HepG2 (cell line): Measurements from ENCODE around the gene PMEL. TPM values are rescaled to one million over a fixed set of nuclear protein-coding genes. Genes with fewer than 3 reads are reported as not detected.

Experiments used
- ETV6 ChIP-seq: sonication (generic); formaldehyde crosslinking; conservative IDR thresholded peaks from 2 replicates; pipeline ENCODE4 v1.4.0; 2020; ENCODE audit warnings: missing genetic modification reagents
- GTF3A ChIP-seq: sonication (generic); formaldehyde crosslinking; conservative IDR thresholded peaks from 2 replicates; pipeline ENCODE4 v1.4.0; 2020; ENCODE audit warnings: mild to moderate bottlenecking, missing genetic modification reagents
- HNF4A ChIP-seq: sonication (generic); formaldehyde crosslinking; IDR thresholded peaks from 2 replicates; pipeline ENCODE4 v1.4.0; 2020; ENCODE audit warnings: missing genetic modification reagents
- IRX3 ChIP-seq: sonication (generic); formaldehyde crosslinking; IDR thresholded peaks from 2 replicates; pipeline ENCODE4 v1.8.1; 2023; ENCODE audit warnings: mild to moderate bottlenecking, low read depth, missing genetic modification reagents, borderline replicate concordance
- NFE2L2 ChIP-seq: fragments of 150-350 bp; IDR thresholded peaks from 2 replicates; pipeline ENCODE4 v1.6.1; 2014; ENCODE audit warnings: low read length
- NFIC ChIP-seq: IDR thresholded peaks from 2 replicates; pipeline ENCODE4 v1.6.1; 2012; ENCODE audit warnings: mild to moderate bottlenecking, low read length, inconsistent platforms
- NR2F2 ChIP-seq: IDR thresholded peaks from 2 replicates; pipeline ENCODE4 v1.6.1; 2012; ENCODE audit warnings: low read depth, inconsistent platforms, borderline replicate concordance
- PITX1 ChIP-seq: sonication (generic); formaldehyde crosslinking; IDR thresholded peaks from 2 replicates; pipeline ENCODE4 v1.5.1; 2020; ENCODE audit warnings: mild to moderate bottlenecking, missing genetic modification reagents
- SPEN ChIP-seq: sonication (generic); formaldehyde crosslinking; IDR thresholded peaks from 2 replicates; pipeline ENCODE4 v1.5.1; 2020; ENCODE audit warnings: low read depth, mild to moderate bottlenecking, missing genetic modification reagents
- TCF12 ChIP-seq, 2 experiments: fragments of 450-650 bp in 1 of 2; sonication (generic) in 1 of 2; formaldehyde crosslinking in 1 of 2; IDR thresholded peaks; 2 replicates each; pipeline versions ENCODE4 v1.6.1 to v1.8.0; 2017 to 2022; ENCODE audit warnings: antibody characterized with exemption in 1 of 2, mild to moderate bottlenecking in 1 of 2, missing genetic modification reagents in 1 of 2, moderate library complexity in 1 of 2
- YEATS4 ChIP-seq: sonication (generic); formaldehyde crosslinking; IDR thresholded peaks from 2 replicates; pipeline ENCODE4 v1.4.0; 2020; ENCODE audit warnings: missing genetic modification reagents, borderline replicate concordance
- ZNF10 ChIP-seq: sonication (generic); formaldehyde crosslinking; IDR thresholded peaks from 2 replicates; pipeline ENCODE4 v1.4.0; 2020; ENCODE audit warnings: mild to moderate bottlenecking, low read depth, missing genetic modification reagents, borderline replicate concordance
- ZNF121 ChIP-seq: sonication (generic); formaldehyde crosslinking; IDR thresholded peaks from 2 replicates; pipeline ENCODE4 v1.5.0; 2020; ENCODE audit warnings: mild to moderate bottlenecking, missing genetic modification reagents
- ZNF138 ChIP-seq: sonication (generic); formaldehyde crosslinking; IDR thresholded peaks from 2 replicates; pipeline ENCODE4 v1.5.0; 2020; ENCODE audit warnings: mild to moderate bottlenecking, low read depth, missing genetic modification reagents
- ZNF17 ChIP-seq: sonication (generic); formaldehyde crosslinking; IDR thresholded peaks from 2 replicates; pipeline ENCODE4 v1.5.0; 2020; ENCODE audit warnings: mild to moderate bottlenecking, missing genetic modification reagents
- ZNF326 ChIP-seq: sonication (generic); formaldehyde crosslinking; IDR thresholded peaks from 2 replicates; pipeline ENCODE4 v1.4.0; 2020; ENCODE audit warnings: missing genetic modification reagents, borderline replicate concordance
- ZNF414 ChIP-seq: sonication (generic); formaldehyde crosslinking; IDR thresholded peaks from 2 replicates; pipeline ENCODE4 v1.5.0; 2020; ENCODE audit warnings: missing genetic modification reagents
- ZNF530 ChIP-seq: sonication (generic); formaldehyde crosslinking; IDR thresholded peaks from 2 replicates; pipeline ENCODE4 v1.5.0; 2020; ENCODE audit warnings: low read depth, mild to moderate bottlenecking, missing genetic modification reagents
- ZNF546 ChIP-seq: sonication (generic); formaldehyde crosslinking; conservative IDR thresholded peaks from 2 replicates; pipeline ENCODE4 v1.8.1; 2023; ENCODE audit warnings: mild to moderate bottlenecking, missing genetic modification reagents
- ZNF619 ChIP-seq: sonication (generic); formaldehyde crosslinking; IDR thresholded peaks from 2 replicates; pipeline ENCODE4 v1.4.0; 2020; ENCODE audit warnings: mild to moderate bottlenecking, missing genetic modification reagents
- ZNF782 ChIP-seq: sonication (generic); formaldehyde crosslinking; IDR thresholded peaks from 2 replicates; pipeline ENCODE4 v1.4.0; 2020; ENCODE audit warnings: missing genetic modification reagents, mild to moderate bottlenecking, borderline replicate concordance
- ZSCAN12 ChIP-seq: sonication (generic); formaldehyde crosslinking; IDR thresholded peaks from 2 replicates; pipeline ENCODE4 v1.9.0; 2021; ENCODE audit warnings: mild to moderate bottlenecking, missing genetic modification reagents
- polyA plus RNA-seq, 8 experiments: library from polyadenylated mRNA; depleted of rRNA in 3 of 8; stranded (reverse) in 7 of 8; unstranded in 1 of 8; fragments of >200 nt; fragmentation: Illumina TruSeq in 4 of 8; extraction: Trizol in 4 of 8; gene quantifications; 2 replicates each; pipeline versions ENCODE4 v1.2.1 to v1.2.3, GENCODE V29; 2011 to 2016; ENCODE audit warnings: low read depth in 4 of 8, missing spikeins in 1 of 8, mixed read lengths in 1 of 8; ENCODE audit not compliant: insufficient read depth in 1 of 8
- total RNA-seq, 5 experiments: library from RNA; depleted of rRNA; stranded (reverse); fragments of >200 nt; fragmentation: Illumina TruSeq; extraction: Trizol; gene quantifications; 2 replicates each; pipeline ENCODE4 v1.2.3, GENCODE V29; 2016; ENCODE audit warnings: low read depth in 1 of 5
- TF ChIP-seq, protein P1 (sequence below): sonication (generic); formaldehyde crosslinking; IDR thresholded peaks from 2 replicates; pipeline ENCODE4 v1.4.0; 2020; ENCODE audit warnings: missing genetic modification reagents
- TF ChIP-seq, protein P2 (sequence below): IDR thresholded peaks from 2 replicates; pipeline ENCODE4 v1.6.1; 2016
- TF ChIP-seq, protein P3 (sequence below): sonication (generic); formaldehyde crosslinking; IDR thresholded peaks from 2 replicates; pipeline ENCODE4 v1.5.1; 2020; ENCODE audit warnings: missing genetic modification reagents, mild to moderate bottlenecking, borderline replicate concordance

The PMEL gene
- total and polyA plus RNA-seq, 2 of the 13 experiments (the other 11 are each of a cell fraction or from before 2014, with no cell fraction given): 0.49 to 3.3 TPM

DNA sequence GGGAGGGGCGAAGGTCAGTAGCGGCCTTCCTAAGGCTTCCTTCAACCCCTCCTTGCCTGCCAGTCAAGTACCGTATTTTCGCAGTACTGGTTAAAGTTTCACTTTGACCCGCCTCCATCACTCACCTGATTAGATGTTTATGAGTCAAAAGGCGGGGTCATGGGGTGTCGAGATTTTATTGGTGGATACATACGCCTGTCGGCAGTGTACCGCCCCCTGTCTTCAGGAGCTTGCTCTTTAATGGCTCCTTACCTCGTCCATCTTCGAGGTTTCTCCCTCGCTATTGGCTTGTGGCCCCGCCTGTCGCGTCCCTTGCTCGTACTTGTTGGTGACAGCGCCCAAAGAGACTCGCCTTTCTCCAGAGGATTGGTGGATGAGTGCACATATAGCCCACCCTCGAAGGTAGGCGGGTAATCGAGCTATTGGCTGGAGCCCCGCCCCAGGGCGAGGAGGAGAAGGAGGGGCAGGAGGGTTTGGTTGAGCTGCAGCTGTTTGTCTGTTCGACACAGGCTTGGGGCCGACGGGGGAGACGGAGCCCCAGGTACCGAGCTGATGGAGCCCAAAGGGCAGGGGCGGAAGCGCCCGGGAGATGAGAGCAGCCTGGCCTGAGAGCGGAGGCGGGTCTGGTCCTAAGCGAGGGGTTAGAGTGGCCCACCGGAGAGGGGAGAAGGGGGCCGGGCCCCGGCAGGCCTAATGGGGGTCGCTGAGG lies 7.9 kb upstream of the PMEL start, which contains the start of gene RAB5B (continued):
- TF ChIP-seq TCF12 (IDR thresholded peaks at IDR 0.05) (no peak), TCF12 (CRISPR knock-in tag; IDR thresholded peaks at IDR 0.05) (no peak; the same call in 1 of the 2 replicates), ZNF619 (CRISPR knock-in tag) (peak; percentile 58; the same call in 1 of the 2 replicates), ZNF17 (CRISPR knock-in tag) (no peak), NR2F2 (peak; percentile 34; the same call in 1 of the 2 replicates), ZNF121 (no peak), ZNF530 (CRISPR knock-in tag) (no peak), SPEN (CRISPR knock-in tag) (peak; percentile 84), ZNF138 (CRISPR knock-in tag) (no peak), ZNF782 (peak; percentile 48; the same call in 1 of the 2 replicates), PITX1 (CRISPR knock-in tag) (peak; percentile 75), HNF4A (CRISPR knock-in tag) (peak; percentile 47; the same call in 1 of the 2 replicates), NFIC (no peak), ZSCAN12 (CRISPR knock-in tag) (no peak), YEATS4 (CRISPR knock-in tag) (peak; percentile 85), GTF3A (CRISPR knock-in tag) (no peak; the same call in 1 of the 2 replicates), NFE2L2 (no peak), ETV6 (CRISPR knock-in tag) (peak; percentile 84), IRX3 (CRISPR knock-in tag) (no peak; the same call in 1 of the 2 replicates), ZNF546 (CRISPR knock-in tag) (0 out of 2 replicates have a peak, but pooled peaks have one; percentile 76), ZNF10 (CRISPR knock-in tag) (no peak), ZNF326 (CRISPR knock-in tag) (no peak), ZNF414 (CRISPR knock-in tag) (no peak; the same call in 1 of the 2 replicates)
- TF ChIP-seq, protein P1, sequence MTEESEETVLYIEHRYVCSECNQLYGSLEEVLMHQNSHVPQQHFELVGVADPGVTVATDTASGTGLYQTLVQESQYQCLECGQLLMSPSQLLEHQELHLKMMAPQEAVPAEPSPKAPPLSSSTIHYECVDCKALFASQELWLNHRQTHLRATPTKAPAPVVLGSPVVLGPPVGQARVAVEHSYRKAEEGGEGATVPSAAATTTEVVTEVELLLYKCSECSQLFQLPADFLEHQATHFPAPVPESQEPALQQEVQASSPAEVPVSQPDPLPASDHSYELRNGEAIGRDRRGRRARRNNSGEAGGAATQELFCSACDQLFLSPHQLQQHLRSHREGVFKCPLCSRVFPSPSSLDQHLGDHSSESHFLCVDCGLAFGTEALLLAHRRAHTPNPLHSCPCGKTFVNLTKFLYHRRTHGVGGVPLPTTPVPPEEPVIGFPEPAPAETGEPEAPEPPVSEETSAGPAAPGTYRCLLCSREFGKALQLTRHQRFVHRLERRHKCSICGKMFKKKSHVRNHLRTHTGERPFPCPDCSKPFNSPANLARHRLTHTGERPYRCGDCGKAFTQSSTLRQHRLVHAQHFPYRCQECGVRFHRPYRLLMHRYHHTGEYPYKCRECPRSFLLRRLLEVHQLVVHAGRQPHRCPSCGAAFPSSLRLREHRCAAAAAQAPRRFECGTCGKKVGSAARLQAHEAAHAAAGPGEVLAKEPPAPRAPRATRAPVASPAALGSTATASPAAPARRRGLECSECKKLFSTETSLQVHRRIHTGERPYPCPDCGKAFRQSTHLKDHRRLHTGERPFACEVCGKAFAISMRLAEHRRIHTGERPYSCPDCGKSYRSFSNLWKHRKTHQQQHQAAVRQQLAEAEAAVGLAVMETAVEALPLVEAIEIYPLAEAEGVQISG (CRISPR knock-in tag): peak; percentile 83
- TF ChIP-seq, protein P2, sequence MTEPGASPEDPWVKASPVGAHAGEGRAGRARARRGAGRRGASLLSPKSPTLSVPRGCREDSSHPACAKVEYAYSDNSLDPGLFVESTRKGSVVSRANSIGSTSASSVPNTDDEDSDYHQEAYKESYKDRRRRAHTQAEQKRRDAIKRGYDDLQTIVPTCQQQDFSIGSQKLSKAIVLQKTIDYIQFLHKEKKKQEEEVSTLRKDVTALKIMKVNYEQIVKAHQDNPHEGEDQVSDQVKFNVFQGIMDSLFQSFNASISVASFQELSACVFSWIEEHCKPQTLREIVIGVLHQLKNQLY: peak; percentile 20
- TF ChIP-seq, protein P3, sequence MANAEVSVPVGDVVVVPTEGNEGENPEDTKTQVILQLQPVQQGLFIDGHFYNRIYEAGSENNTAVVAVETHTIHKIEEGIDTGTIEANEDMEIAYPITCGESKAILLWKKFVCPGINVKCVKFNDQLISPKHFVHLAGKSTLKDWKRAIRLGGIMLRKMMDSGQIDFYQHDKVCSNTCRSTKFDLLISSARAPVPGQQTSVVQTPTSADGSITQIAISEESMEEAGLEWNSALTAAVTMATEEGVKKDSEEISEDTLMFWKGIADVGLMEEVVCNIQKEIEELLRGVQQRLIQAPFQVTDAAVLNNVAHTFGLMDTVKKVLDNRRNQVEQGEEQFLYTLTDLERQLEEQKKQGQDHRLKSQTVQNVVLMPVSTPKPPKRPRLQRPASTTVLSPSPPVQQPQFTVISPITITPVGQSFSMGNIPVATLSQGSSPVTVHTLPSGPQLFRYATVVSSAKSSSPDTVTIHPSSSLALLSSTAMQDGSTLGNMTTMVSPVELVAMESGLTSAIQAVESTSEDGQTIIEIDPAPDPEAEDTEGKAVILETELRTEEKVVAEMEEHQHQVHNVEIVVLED (CRISPR knock-in tag): peak; percentile 68; the same call in 1 of the 2 replicates
